A549 (cell line): ENCODE data around the gene RPGRIP1. TPM values are rescaled to one million over a fixed set of nuclear protein-coding genes. Genes with fewer than 3 reads are reported as not detected.

Experiments
- ATAC-seq, 2 experiments: fragments of 200-7000 bp in 1 of 2; fragments of >200 bp in 1 of 2; cut with Nextera tagmentation in 1 of 2; cut with Tn5 transposase in 1 of 2; 3 replicates each; pipeline versions ENCODE4 v1.8.0 to v1.9.1; 2018 to 2020; ENCODE audit warnings: mild to moderate bottlenecking in 1 of 2, moderate library complexity in 1 of 2
- CTCF ChIA-PET: fragments of 300-600 bp; sonication (Branson Sonifier 250); formaldehyde crosslinking; extraction: SDS; loops from one replicate; lab custom pipeline; 2021; ENCODE audit warnings: antibody characterized with exemption, inconsistent platforms; lab: Yijun Ruan, JAX
- POLR2A ChIA-PET: fragments of 350-600 bp; formaldehyde crosslinking; extraction: SDS; loops from one replicate; lab custom pipeline; 2021; ENCODE audit warnings: antibody characterized with exemption, inconsistent platforms; lab: Yijun Ruan, JAX
- DNase-seq, 2 experiments: peaks; one replicate each; pipeline versions ENCODE4 v3.0.0 to v3.0.0-alpha.2; 2011 to 2016; ENCODE audit warnings: low read depth in 1 of 2, low spot score in 1 of 2
- FAIRE-seq: peaks from 2 replicates; lab custom pipeline; 2011; peaks lifted over from hg19 to GRCh38; lab: Jason Lieb, UNC
- H3K27ac ChIP-seq, 2 experiments: fragments of >200 bp; sonication (Bioruptor Twin); formaldehyde crosslinking; 3 replicates each; pipeline ENCODE4 v1.5.1; 2016 to 2017
- H3K4me1 ChIP-seq: fragments of >200 bp; sonication (Bioruptor Twin); formaldehyde crosslinking; 3 replicates; pipeline ENCODE4 v1.6.1; 2016
- H3K4me2 ChIP-seq: fragments of >200 bp; sonication (Bioruptor Twin); formaldehyde crosslinking; 3 replicates; pipeline ENCODE4 v1.6.1; 2016
- H3K4me3 ChIP-seq: fragments of >200 bp; sonication (Bioruptor Twin); formaldehyde crosslinking; 3 replicates; pipeline ENCODE4 v1.5.1; 2016
- H3K9me3 ChIP-seq: fragments of >200 bp; sonication (Bioruptor Twin); formaldehyde crosslinking; 3 replicates; pipeline ENCODE4 v1.6.1; 2016
- CBX2 ChIP-seq: fragments of 200-600 bp; sonication (generic); IDR thresholded peaks from 2 replicates; pipeline ENCODE4 v1.6.1; 2016; ENCODE audit warnings: low read depth, mild to moderate bottlenecking, borderline replicate concordance
- EHMT2 ChIP-seq: fragments of 200-600 bp; sonication (generic); IDR thresholded peaks from 2 replicates; pipeline ENCODE4 v1.6.1; 2016; ENCODE audit warnings: antibody characterized with exemption, low read depth, mild to moderate bottlenecking, moderate library complexity
- WGBS: methylation state at CpG from one replicate; pipeline ENCODE4 v1.1.6; 2017; ENCODE audit errors: missing lambda C conversion rate; 5-methylcytosine and 5-hydroxymethylcytosine counted together
- polyA plus RNA-seq, 4 experiments: library from polyadenylated mRNA; depleted of rRNA in 3 of 4; stranded (reverse); fragments of >200 nt; fragmentation: RNase III in 1 of 4; extraction: RNeasy Plus Mini Kit Qiagen cat#74134 plus additional on column Dnase treatment in 1 of 4; gene quantifications; 2 replicates in 3 of 4; 3 replicates in 1 of 4; pipeline ENCODE4 v1.2.3, GENCODE V29; 2011 to 2017
- TF ChIP-seq, protein P1 (sequence below): fragments of >200 bp; sonication (Bioruptor Twin); formaldehyde crosslinking; IDR thresholded peaks from 2 replicates; pipeline ENCODE4 v1.6.1; 2016

The RPGRIP1 gene
- polyA plus RNA-seq, 2 of the 4 experiments (the other 2 are of a cell fraction): 0.26 to 1.5 TPM

DNA sequence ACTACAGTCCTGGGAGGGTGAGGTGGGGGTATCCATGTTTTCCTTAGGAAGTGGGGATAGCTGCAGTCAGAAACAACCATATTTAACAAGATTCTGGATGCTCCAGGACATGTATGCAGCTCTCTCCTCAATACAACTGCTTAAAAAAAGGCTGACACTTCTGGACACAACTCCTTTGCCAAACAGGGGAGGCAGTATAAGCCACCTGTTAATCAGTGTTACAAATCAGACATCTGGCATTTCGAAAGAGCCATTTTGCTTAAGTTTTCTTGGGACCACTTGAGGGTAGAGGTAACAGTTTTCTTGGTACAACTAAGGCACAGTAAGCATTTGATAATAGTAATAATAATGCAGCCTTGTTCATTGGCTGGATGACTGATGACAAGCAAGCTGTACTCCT is 47.1 kb downstream of the RPGRIP1 start:
- TF ChIP-seq, protein P1, sequence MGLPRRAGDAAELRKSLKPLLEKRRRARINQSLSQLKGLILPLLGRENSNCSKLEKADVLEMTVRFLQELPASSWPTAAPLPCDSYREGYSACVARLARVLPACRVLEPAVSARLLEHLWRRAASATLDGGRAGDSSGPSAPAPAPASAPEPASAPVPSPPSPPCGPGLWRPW: no peak
- TF ChIP-seq EHMT2: no peak
- no peak for TF ChIP-seq CBX2
- H3K9me3 ChIP-seq: no peaks in the 10 kb centered on the region
- H3K4me2 ChIP-seq: no peak overlapping the region
- POLR2A ChIA-PET: no interaction called here
- H3K27ac ChIP-seq: no peak overlapping the region
- 62% methylated on average over 1 of the region's 1 CpG for WGBS
- H3K4me1 ChIP-seq: no peaks in the 10 kb centered on the region
- no peak for FAIRE-seq
- no peak overlapping the region for H3K4me3 ChIP-seq
- CTCF ChIA-PET: interaction anchor here (0.5 to 1.6 kb wide), 2 partner anchors 20 to 33 kb away, joined by 3 read pairs; no protein-coding TSS in a partner anchor
- peak in 1 of 2 experiments; percentile 56; a peak in 2 of 6 replicates for ATAC-seq
- DNase-seq: peak in 1 of 2 experiments; percentile 22

Other genes with a start within 250 kb of the RPGRIP1 start
- not detected in 2 replicates for gene TPPP2, start 249.9 kb upstream of the RPGRIP1 start, polyA plus RNA-seq (2011; rRNA removed)
- gene TPPP2, start 249.9 kb upstream of the RPGRIP1 start, polyA plus RNA-seq (2017; fragmentation: RNase III; extraction: RNeasy Plus Mini Kit Qiagen cat#74134 plus additional on column Dnase treatment): not detected in 3 replicates
- not detected in 2 replicates for gene RNASE13, start 245.3 kb upstream of the RPGRIP1 start, polyA plus RNA-seq (2011; rRNA removed)
- gene RNASE13, start 245.3 kb upstream of the RPGRIP1 start, polyA plus RNA-seq (2017; fragmentation: RNase III; extraction: RNeasy Plus Mini Kit Qiagen cat#74134 plus additional on column Dnase treatment): not detected in 3 replicates
- gene RNASE7, start 237.7 kb upstream of the RPGRIP1 start, polyA plus RNA-seq (2011; rRNA removed): not detected in 2 replicates
- not detected in 3 replicates for gene RNASE7, start 237.7 kb upstream of the RPGRIP1 start, polyA plus RNA-seq (2017; fragmentation: RNase III; extraction: RNeasy Plus Mini Kit Qiagen cat#74134 plus additional on column Dnase treatment)
- gene RNASE8, start 222.3 kb upstream of the RPGRIP1 start, polyA plus RNA-seq (2011; rRNA removed): not detected in 2 replicates
- gene RNASE8, start 222.3 kb upstream of the RPGRIP1 start, polyA plus RNA-seq (2017; fragmentation: RNase III; extraction: RNeasy Plus Mini Kit Qiagen cat#74134 plus additional on column Dnase treatment): not detected in 3 replicates
- gene ARHGEF40, start 209.8 kb upstream of the RPGRIP1 start, polyA plus RNA-seq (2011; rRNA removed): 7.8 and 12.9 TPM in 2 replicates
- gene ARHGEF40, start 209.8 kb upstream of the RPGRIP1 start, polyA plus RNA-seq (2017; fragmentation: RNase III; extraction: RNeasy Plus Mini Kit Qiagen cat#74134 plus additional on column Dnase treatment): 7.9 to 9.9 TPM (median 9.6 TPM) in 3 replicates
- gene ZNF219, start 181.4 kb upstream of the RPGRIP1 start, polyA plus RNA-seq (2011; rRNA removed): 17.3 and 18.5 TPM in 2 replicates
- 21.5 to 31.0 TPM (median 29.8 TPM) in 3 replicates for gene ZNF219, start 181.4 kb upstream of the RPGRIP1 start, polyA plus RNA-seq (2017; fragmentation: RNase III; extraction: RNeasy Plus Mini Kit Qiagen cat#74134 plus additional on column Dnase treatment)
- gene TMEM253, start 179.0 kb upstream of the RPGRIP1 start, polyA plus RNA-seq (2011; rRNA removed): 0.81 and 1.0 TPM in 2 replicates
- 0.54 to 0.83 TPM (median 0.64 TPM) in 3 replicates for gene TMEM253, start 179.0 kb upstream of the RPGRIP1 start, polyA plus RNA-seq (2017; fragmentation: RNase III; extraction: RNeasy Plus Mini Kit Qiagen cat#74134 plus additional on column Dnase treatment)
- gene OR5AU1, start 124.0 kb upstream of the RPGRIP1 start, polyA plus RNA-seq (2011; rRNA removed): not detected in 2 replicates
- gene OR5AU1, start 124.0 kb upstream of the RPGRIP1 start, polyA plus RNA-seq (2017; fragmentation: RNase III; extraction: RNeasy Plus Mini Kit Qiagen cat#74134 plus additional on column Dnase treatment): not detected in 3 replicates
- gene HNRNPC, start 10.6 kb upstream of the RPGRIP1 start, polyA plus RNA-seq (2011; rRNA removed): 1,057 and 1,207 TPM in 2 replicates
- 1,069 to 1,196 TPM (median 1,087 TPM) in 3 replicates for gene HNRNPC, start 10.6 kb upstream of the RPGRIP1 start, polyA plus RNA-seq (2017; fragmentation: RNase III; extraction: RNeasy Plus Mini Kit Qiagen cat#74134 plus additional on column Dnase treatment)
- gene SUPT16H, start 103.9 kb downstream of the RPGRIP1 start, polyA plus RNA-seq (2011; rRNA removed): 121 and 129 TPM in 2 replicates
- 126 to 138 TPM (median 131 TPM) in 3 replicates for gene SUPT16H, start 103.9 kb downstream of the RPGRIP1 start, polyA plus RNA-seq (2017; fragmentation: RNase III; extraction: RNeasy Plus Mini Kit Qiagen cat#74134 plus additional on column Dnase treatment)
- 28.5 and 50.4 TPM in 2 replicates for gene CHD8, start 176.0 kb downstream of the RPGRIP1 start, polyA plus RNA-seq (2011; rRNA removed)
- 35.2 to 37.8 TPM (median 36.8 TPM) in 3 replicates for gene CHD8, start 176.0 kb downstream of the RPGRIP1 start, polyA plus RNA-seq (2017; fragmentation: RNase III; extraction: RNeasy Plus Mini Kit Qiagen cat#74134 plus additional on column Dnase treatment)
- gene RAB2B, start 196.9 kb downstream of the RPGRIP1 start, polyA plus RNA-seq (2011; rRNA removed): 37.5 and 41.3 TPM in 2 replicates
- gene RAB2B, start 196.9 kb downstream of the RPGRIP1 start, polyA plus RNA-seq (2017; fragmentation: RNase III; extraction: RNeasy Plus Mini Kit Qiagen cat#74134 plus additional on column Dnase treatment): 15.8 to 19.8 TPM (median 18.4 TPM) in 3 replicates
- gene TOX4, start 197.1 kb downstream of the RPGRIP1 start, polyA plus RNA-seq (2011; rRNA removed): 76.4 and 80.3 TPM in 2 replicates
- gene TOX4, start 197.1 kb downstream of the RPGRIP1 start, polyA plus RNA-seq (2017; fragmentation: RNase III; extraction: RNeasy Plus Mini Kit Qiagen cat#74134 plus additional on column Dnase treatment): 41.1 to 48.3 TPM (median 41.4 TPM) in 3 replicates
- 103 and 118 TPM in 2 replicates for gene METTL3, start 231.3 kb downstream of the RPGRIP1 start, polyA plus RNA-seq (2011; rRNA removed)
- gene METTL3, start 231.3 kb downstream of the RPGRIP1 start, polyA plus RNA-seq (2017; fragmentation: RNase III; extraction: RNeasy Plus Mini Kit Qiagen cat#74134 plus additional on column Dnase treatment): 63.2 to 66.3 TPM (median 65.2 TPM) in 3 replicates
- gene SALL2, start 246.3 kb downstream of the RPGRIP1 start, polyA plus RNA-seq (2011; rRNA removed): 2.8 and 3.8 TPM in 2 replicates
- 1.9 to 3.5 TPM (median 3.5 TPM) in 3 replicates for gene SALL2, start 246.3 kb downstream of the RPGRIP1 start, polyA plus RNA-seq (2017; fragmentation: RNase III; extraction: RNeasy Plus Mini Kit Qiagen cat#74134 plus additional on column Dnase treatment)